ENCODE data around the gene TXNRD2.

DNA sequence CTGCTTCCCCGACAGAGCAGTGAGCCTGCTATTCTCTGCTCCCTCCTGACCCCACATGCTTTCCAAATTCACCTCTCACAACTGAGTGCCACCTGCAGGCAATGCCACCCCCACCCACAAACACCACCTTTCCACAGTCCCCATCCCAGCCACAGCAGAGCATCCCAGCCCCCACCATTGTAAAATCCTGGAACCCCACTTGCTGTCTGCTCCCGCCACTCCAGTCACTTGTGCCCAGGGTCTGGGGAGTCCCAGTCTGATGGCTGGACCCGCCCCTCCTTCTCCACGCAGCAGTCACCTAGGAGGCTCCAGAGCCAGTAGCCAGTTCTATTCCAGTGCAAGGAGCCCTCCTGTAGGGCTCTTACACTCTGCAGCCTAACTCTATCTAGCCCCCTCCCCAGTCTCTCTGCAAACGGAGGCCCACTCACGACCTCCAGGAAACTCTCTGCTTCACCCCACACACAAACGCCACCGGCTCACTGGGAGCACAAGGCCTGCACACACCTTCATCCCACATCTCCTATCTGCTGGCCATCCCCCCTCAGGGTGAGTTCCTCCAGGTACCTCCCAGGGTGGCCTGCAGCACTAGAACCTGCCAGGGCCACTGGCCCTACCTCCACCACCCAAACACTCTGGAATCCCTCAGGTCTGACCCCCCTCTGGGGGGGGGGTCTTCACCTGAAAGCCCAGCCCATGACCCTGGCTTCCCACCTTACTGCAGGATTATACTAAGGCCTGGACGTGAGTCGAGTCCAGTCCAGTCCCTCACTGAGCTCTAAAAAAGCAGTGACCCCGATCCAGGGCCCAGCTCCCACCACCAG is 88.3 kb downstream of the TXNRD2 start:
- peak; percentile 20; the same call in 1 of the 2 replicates for TF ChIP-seq POLR2A (IDR thresholded peaks at IDR 0.05; ENCODE audit: low read depth, low read length)
- TF ChIP-seq POLR2AphosphoS5 (IDR thresholded peaks at IDR 0.05; ENCODE audit: low read depth, low read length) = no peak
